ENCODE data around the gene ZNF234.
"Not testable (repeated sequence)": the region's sequence is repeated elsewhere in the genome, so short reads cannot be mapped to it uniquely, and the experiment has no call there.

ZNF234 gene

GRCh38 chr19:44141191-44142058 lies at the start of gene ZNF234:
ZNF234 (plus strand) TSS chr19:44141554; CDS start chr19:44144633, 3,079 bp downstream.
- DNase-seq (ENCODE audit: low spot score): peak; percentile 92

DNA sequence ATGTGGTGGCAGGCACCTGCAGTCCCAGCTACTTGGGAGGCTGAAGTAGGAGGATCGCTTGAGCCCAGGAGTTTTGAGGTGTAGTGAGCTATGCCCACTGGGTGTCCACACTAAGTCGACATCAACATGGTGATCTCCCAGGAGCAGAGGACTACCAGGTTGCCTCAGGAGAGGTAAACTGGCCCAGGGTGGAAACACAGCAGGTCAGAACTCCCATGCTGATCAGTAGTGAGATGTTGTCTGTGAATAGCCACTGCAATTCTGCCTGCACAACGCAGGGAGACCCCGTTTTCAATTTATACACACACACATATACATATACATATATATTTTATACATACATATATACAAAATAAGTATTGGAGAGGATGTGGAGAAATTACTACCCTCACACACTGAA lies 49.2 kb upstream of the ZNF234 start:
- DNase-seq (ENCODE audit: low spot score): no peak

GRCh38 chr19:44093931-44094765 lies 47.2 kb upstream of the ZNF234 start, which contains the start of gene ZNF224:
ZNF224 (plus strand) TSS chr19:44094361; CDS start chr19:44097874, 3,513 bp downstream.
- peak; percentile 97 for DNase-seq (ENCODE audit: low spot score)

DNA sequence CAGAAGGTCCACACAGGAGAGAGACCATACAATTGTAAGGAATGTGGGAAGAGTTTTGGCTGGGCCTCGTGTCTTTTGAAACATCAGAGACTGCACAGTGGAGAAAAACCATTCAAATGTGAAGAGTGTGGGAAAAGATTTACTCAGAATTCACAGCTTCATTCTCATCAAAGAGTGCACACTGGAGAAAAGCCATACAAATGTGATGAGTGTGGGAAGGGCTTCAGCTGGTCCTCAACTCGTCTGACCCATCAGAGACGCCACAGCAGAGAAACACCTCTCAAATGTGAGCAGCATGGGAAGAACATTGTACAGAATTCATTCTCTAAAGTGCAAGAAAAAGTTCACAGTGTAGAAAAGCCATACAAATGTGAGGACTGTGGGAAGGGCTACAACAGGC lies 33.6 kb upstream of the ZNF234 start:
- no peak for DNase-seq (ENCODE audit: low spot score)

DNA sequence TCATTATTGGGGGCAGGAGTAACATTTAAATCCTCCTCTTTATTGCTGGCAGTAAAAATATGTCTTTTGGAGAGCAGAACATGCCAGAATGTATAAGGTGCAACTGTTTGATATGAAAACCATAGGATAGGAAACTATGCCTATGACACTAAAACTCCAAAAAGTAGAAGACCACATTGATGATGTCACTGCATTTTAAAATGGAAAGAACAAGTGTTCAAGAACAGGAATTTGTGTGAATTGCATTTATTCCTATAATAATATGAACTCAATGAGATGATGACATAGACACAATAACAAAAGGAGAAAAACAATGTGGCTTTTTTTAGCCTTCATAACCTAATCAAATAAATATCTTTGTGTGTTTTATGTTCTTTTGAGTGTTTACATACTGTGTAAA lies 31.9 kb upstream of the ZNF234 start:
- no peak for DNase-seq (ENCODE audit: low spot score)

DNA sequence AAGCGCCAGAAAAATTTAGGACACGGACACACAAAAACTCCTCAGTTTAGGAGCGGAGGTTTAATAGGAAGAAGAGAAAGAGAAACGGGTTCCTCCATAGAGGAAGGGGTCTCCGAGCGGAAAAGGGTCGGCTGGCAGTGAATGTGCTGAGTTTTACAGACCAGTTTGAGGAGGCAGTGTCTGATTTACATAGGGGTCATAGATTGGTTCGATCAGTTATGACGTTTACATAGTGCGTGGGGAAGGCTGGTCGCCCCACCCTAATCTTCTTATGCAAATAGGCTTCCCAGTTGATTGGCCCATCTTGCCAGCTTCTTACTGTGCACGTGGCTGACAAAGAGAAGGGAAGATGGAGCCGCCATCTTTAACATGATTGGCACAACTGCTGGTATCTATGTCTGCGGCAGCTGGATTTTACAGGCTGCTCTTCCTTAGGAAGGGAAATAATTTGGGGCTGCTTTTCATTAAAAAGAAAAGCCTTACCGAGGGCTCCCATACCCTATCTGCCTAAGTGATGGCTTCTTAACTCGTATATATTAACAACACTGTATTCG lies 29.4 kb upstream of the ZNF234 start:
- peak; percentile 12 for DNase-seq (ENCODE audit: low spot score)

- no peak for DNase-seq (ENCODE audit: low spot score)
Observed at GRCh38 chr19:44112802-44113137, 28.6 kb upstream of the ZNF234 start.

GRCh38 chr19:44113138-44113783 lies 28.1 kb upstream of the ZNF234 start, which contains the start of gene ZNF225:
ZNF225 (plus strand) TSS chr19:44113399; CDS start chr19:44115828, 2,429 bp downstream.
- peak; percentile 100 for DNase-seq (ENCODE audit: low spot score)

- DNase-seq (ENCODE audit: low spot score): no peak
Observed at GRCh38 chr19:44113784-44114390, 27.5 kb upstream of the ZNF234 start.

GRCh38 chr19:44121162-44121561 lies 20.2 kb upstream of the ZNF234 start:
- not testable (repeated sequence) for DNase-seq (ENCODE audit: low spot score)

GRCh38 chr19:44131955-44132354 lies 9.4 kb upstream of the ZNF234 start:
- no peak for DNase-seq (ENCODE audit: low spot score)

GRCh38 chr19:44142059-44142433 lies 692 bp downstream of the ZNF234 start:
- no peak for DNase-seq (ENCODE audit: low spot score)

- no peak for DNase-seq (ENCODE audit: low spot score)
Observed at GRCh38 chr19:44149776-44150175, 8.4 kb downstream of the ZNF234 start.

DNA sequence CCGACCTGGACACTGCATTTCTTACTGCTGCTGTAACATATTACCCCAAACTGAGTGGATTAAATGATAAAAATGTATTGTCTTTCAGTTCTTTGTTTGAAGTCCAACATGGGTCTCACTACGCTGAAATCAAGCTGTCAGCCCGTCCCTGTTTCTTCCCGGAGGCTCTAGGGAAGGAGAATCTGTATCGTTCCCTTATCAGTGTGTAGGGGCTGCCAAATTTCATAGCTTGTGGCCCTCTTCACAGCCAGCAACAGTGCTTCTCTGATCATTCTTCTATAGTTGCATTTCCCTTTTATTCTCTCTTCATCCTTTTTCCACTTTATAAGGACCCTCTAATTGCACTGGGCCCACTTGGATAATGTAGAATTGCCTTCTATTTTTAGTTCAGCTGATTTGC lies 10.1 kb downstream of the ZNF234 start:
- no peak for DNase-seq (ENCODE audit: low spot score)

GRCh38 chr19:44156475-44156874 lies 15.1 kb downstream of the ZNF234 start:
- DNase-seq (ENCODE audit: low spot score): no peak

GRCh38 chr19:44163789-44164188 lies 22.4 kb downstream of the ZNF234 start:
- DNase-seq (ENCODE audit: low spot score): no peak

DNA sequence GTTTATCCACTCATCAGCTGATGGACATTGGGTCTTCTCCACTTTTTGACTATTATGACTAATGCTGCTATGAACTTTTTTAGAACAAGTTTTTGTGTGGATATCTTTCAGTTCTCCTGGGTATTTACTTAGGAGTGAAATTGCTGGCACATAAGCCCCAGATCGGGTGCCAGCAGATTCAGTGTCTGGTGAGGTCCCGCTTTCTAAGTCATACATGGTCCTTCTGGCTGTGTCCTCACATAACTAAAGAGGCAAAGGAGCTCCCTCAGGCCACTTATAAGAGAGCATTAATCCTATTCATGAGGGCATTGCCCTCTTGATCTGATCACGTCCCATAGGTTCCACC lies 22.9 kb downstream of the ZNF234 start:
- DNase-seq (ENCODE audit: low spot score): no peak

- peak; percentile 100 for DNase-seq (ENCODE audit: low spot score)
Observed at GRCh38 chr19:44164673-44165512, 23.5 kb downstream of the ZNF234 start, which contains the start of gene ZNF226. ZNF226 (plus strand) TSS chr19:44165100; CDS start chr19:44170081, 4,981 bp downstream.

DNA sequence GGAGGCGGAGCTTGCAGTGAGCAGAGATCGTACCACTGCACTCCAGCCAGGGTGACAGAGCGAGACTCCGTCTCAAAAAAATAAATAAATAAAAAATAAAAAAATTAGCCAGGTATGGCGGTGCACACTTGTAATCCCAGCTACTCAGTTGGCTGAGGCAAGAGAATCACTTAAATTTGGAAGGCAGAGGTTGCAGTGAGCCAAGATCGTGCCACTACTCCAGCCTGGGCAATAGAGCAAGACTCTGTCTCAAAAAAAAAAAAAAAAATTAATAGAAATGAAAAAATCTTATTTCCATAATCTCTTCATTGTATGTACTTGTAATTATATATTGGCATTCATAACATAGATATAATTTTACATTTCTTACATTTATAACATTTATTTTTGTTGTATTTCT lies 29.3 kb downstream of the ZNF234 start:
- not testable (repeated sequence) for DNase-seq (ENCODE audit: low spot score)

DNA sequence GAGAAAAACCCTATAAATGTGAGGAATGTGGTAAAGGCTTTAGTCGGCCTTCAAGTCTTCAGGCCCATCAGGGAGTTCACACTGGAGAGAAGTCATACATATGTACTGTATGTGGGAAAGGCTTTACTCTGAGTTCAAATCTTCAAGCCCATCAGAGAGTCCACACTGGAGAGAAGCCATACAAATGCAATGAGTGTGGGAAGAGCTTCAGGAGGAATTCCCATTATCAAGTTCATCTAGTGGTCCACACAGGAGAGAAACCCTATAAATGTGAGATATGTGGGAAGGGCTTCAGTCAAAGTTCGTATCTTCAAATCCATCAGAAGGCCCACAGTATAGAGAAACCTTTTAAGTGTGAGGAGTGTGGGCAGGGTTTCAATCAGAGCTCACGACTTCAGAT lies 35.2 kb downstream of the ZNF234 start:
- no peak for DNase-seq (ENCODE audit: low spot score)

- DNase-seq (ENCODE audit: low spot score): no peak
Observed at GRCh38 chr19:44180968-44181367, 39.6 kb downstream of the ZNF234 start.
